GM21515 (cell line): ENCODE data around the gene C19orf38.
"Not testable (repeated sequence)": the region's sequence is repeated elsewhere in the genome, so short reads cannot be mapped to it uniquely, and the experiment has no call there.

Source experiments
- ATAC-seq: cut with Tn5 transposase; IDR thresholded peaks from one replicate; pipeline ENCODE4 v1.9.1; 2021; ENCODE audit not compliant: unreplicated experiment

C19orf38 gene

DNA sequence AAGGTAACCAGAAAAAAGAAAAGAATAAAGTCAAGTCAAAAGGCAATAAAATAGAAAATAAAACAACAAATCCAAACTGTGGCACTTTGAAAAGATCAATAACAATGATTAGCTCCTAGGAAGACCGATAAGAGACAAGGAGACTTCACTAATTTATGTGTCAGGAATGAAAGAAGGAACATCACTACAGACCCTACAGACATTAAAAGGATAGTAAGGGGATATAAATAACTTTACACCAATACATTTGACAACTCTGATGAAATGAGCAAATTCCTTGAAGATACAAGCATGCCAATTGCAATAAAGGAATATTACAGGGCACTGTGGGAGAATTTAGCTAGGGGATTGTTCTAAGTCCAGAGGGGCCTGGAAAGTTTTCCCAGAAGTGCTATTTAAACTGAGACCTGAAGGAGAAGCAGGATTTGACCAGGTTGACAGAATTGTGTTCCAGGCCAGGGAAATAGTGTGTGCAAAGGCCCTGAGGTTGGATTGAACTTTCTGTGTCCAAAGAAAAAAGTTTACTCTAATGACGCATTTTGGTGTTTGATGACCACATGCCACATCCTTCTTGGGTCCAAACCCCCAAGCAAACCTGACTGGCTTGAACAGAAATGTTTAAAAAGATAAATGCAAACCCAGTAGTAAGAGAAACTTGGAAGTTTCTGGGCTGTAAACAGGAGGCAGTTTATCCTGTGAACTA is 1.6 kb upstream of the C19orf38 start:
- ATAC-seq: no peak

DNA sequence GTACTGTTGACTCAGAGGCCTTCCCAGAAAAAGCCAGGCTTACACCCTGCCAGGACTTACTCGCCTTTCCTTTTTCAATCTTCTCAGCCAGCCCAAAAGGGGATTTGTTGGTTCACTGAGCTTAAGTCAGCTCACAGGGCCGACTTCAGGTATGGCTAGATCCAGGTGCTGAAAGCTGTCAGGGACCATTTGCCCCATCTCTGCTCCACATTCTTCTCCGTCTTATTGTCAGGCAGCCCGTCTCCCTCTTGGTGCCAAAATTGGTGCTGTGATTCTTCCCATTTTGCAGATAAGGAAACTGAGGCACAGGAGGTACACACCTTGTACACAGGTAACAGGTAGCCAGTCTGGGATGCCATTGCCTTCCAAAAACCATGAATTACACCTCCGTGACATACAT is 2.4 kb downstream of the C19orf38 start:
- no peak for ATAC-seq

GRCh38 chr19:10852098-10852800 is 4.0 kb downstream of the C19orf38 start:
- ATAC-seq: no peak

- ATAC-seq: no peak
Observed at GRCh38 chr19:10852941-10853340, 4.7 kb downstream of the C19orf38 start.

DNA sequence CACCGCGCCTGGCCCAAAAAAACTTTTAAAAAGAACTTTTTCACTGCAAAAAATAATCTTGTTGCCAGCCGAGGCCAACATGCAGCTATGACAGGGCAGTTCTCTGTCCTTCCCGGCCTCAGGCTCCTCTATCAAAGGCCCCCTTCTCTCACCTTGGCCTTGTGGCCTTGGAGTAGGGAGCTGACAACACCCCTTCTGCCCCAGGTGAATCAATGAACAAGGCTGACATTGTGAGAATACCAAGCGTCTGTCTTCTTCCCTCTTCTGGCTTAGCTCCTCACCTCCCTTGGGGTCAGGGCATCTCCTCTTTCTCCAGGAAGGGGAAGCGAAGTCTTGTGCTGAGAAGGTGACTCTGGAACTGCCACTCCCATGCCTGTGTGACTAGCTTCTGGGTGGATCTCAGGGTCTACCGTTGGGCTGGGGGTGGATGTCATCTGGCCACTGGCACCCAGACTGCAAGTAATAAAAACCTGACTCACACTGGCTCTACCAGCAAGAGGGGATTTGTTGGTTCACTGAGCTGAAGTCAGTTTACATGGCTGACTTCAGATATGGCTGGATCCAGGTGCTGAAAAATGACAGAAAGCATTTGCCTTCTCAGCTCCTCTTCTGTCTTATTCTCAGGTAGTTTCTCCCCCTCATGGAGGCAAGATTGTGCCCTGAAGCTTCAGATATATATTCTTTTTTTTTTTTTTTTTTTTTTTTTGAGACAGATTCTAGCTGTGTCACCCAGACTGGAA is 6.3 kb downstream of the C19orf38 start:
- ATAC-seq: no peak

DNA sequence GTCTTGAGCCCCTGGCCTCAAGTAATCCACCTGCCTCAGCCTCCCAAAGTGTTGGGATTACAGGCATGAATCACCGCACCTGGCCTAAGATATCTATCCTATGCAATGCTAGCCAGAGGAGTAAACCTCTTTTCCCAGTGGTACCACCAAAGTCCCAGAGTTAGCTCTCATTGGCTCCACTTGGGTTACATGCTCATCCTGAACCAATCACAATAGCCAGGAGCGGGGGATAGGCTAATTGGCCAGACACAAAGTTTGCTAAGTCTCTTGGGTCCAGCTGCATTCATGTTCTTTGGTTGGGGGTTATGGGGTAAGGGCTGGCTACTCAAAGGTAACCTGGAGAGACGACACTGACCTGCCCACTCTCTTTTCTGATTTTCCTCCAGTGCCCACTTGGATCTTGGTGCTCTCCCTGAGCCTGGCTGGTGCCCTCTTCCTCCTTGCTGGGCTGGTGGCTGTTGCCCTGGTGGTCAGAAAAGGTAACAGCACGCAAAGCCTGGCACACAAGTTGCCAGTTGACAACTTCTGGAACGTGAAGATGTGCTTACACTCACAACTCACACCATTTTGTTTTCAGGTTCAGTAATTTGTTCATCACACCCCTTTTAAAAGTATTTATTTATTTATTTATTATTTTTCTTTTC is 7.8 kb downstream of the C19orf38 start:
- no peak for ATAC-seq

GRCh38 chr19:10856899-10857298 is 8.7 kb downstream of the C19orf38 start:
- not testable (repeated sequence) for ATAC-seq

DNA sequence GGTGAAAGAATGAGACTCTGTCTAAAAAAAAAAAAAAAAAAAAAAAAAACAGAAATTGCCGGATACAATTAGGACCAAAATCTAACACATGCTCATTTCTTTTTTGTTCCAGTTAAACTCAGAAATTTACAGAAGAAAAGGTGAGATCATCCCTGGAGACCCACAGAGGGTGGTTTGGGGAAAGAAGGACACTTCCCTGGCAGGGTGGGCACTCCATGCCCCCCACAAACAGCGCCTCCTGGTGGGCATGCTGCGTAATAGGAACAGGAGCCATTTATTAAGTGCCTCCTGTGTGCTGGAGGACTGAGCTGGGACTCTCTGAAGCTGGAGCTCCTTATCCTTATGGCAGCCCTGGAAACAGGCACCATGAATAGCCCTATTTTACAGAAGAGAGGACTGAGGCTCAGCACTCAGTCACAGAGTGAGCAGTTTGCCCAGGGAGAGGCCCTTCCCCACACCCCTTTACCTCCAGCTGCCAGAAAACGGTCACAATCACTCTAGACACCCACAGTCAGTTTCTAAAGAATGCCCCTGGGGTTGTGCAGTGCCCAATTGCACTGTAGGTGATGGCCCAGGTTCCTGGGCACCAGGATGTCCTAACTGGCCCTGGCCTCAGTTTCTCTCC is 10.1 kb downstream of the C19orf38 start:
- ATAC-seq: no peak

- ATAC-seq: no peak
Observed at GRCh38 chr19:10861103-10861651, 13.0 kb downstream of the C19orf38 start.

DNA sequence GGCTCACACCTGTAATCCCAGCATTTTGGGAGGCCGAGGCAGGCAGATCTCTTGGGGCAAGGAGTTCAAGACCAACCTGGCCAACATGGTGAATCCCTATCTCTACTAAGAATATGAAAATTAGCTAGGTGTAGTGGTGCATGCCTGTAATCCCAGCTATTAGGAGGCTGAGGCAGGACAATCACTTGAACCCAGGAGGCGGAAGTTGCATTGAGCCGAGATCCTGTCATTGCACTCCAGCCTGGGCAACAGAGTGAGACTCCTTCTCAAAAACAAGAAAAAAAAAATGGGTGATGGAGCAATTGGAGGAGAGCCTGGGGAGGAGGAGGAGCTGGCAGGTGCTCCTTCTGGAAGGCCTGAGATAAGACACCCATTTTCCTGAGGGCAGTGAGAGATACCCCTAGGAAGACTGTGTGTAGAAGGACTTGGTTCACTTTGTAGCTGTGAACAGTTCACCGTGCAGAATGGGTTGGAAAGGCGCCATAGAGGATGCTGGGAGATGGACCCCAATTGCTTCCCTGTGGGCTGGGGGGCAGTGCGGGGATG is 14.4 kb downstream of the C19orf38 start:
- ATAC-seq: no peak

DNA sequence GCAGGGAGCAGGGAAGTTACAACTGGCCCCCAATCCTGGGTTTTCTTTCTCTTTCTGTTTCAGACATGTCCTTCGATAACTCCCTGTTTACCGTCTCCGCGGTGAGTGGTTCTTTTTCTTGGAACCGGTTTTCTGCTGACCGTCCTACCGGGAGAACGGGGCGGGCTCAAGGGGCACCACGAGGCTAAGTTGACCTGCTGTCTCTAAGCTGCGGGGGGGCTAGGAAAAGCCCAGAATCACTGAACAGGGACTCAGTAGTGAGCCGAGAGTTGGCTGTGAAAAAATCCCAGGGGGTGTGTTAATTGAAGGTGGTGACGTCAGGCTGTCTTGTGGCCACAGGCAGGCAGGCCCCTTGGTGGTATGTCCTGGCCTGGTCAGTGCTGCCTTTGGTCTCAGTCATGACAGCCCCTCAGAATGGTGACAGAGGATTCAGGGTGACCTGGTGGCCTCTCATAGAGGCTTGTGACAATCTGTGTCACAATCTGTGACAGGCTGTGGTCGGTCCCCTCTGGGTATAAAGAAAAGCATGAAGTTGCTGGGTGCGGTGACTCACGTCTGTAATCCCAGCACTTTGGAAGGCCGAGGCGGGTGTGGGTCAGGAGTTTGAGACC is 15.0 kb downstream of the C19orf38 start:
- no peak for ATAC-seq

GRCh38 chr19:10864538-10864899 is 16.3 kb downstream of the C19orf38 start:
- ATAC-seq: no peak

GRCh38 chr19:10866495-10866894 is 18.3 kb downstream of the C19orf38 start:
- ATAC-seq: no peak

DNA sequence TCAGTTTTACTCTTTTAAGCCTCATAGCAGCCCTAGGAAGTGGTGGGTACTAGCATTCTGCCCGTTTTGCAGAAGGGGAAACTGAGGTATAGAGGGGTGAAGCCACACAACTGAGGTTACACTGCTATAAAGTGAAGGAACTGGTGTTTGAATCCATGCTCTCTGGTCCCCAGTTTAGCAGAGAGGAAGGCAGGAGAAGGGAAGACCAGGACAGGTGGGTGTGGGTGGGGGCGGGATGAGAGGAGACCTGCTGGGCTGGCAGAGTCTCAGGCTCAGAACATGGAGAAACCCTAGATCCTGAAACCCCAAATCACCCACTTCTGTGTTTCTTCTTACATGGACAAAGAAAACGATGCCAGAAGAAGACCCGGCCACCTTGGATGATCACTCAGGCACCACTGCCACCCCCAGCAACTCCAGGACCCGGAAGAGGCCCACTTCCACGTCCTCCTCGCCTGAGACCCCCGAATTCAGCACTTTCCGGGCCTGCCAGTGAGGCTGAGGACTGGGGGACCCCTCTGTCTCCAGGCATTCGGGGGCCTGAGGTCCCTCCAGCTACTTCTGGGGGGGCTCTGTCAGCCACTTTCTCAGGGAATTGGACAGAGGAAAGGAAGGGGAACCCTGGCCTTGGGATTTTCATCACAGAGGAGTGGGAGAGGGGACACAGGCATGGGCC is 20.8 kb downstream of the C19orf38 start:
- ATAC-seq: no peak

DNA sequence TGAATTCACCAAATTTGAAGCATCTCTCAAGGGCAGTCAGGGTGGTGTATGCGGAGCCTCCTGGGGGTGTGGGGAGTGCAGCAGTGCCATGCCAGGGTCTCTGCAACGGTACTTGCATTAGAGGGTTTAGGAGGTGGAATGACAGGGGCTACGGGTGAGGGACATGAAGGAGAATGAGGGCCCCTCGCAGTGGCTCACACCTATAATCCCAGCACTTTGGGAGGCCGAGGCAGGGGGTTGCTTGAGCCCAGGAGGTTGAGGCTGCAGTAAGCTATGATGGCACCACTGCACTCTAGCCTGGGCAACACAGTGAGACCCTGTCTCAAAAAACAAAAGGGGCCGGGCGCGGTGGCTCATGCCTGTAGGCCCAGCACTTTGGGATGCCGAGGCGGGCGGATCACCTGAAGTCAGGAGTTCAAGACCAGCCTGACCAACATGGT is 21.7 kb downstream of the C19orf38 start:
- ATAC-seq: not testable (repeated sequence)

DNA sequence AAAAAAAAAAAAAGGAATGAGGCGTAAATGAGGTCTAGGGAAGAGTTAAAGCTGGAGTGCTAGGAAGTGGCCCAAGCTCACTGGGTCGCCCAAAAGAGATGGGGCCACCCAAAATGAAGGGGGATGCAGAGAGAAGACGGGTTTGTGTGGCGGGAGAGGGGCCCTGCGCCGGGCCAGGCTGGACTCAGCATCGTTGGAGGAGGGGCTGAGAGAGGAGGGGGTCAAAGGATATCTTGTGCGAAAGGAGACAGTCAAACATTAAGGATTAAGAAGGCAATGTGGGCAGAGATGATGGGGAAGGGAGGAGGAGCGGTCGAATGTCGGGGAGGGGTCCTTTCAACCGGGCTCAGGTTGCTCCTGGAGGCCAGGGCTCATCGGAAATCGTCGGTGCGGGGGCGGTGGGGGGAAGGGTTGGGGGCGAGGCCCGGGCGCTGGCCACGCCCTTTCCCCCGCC is 22.3 kb downstream of the C19orf38 start:
- ATAC-seq: peak; percentile 1

- peak; percentile 70 for ATAC-seq
Observed at GRCh38 chr19:10870955-10871603, 22.9 kb downstream of the C19orf38 start, which contains the start of gene CARM1. CARM1 (plus strand) TSS chr19:10871553; CDS start chr19:10871703, 150 bp downstream.

GRCh38 chr19:10871711-10872545 is 23.7 kb downstream of the C19orf38 start:
- ATAC-seq: peak; percentile 2
